ENCODE results near the gene CHST2.

- TF ChIP-seq CTCF (IDR thresholded peaks at IDR 0.05; ENCODE audit: low read length) (no peak), EZH2 (IDR thresholded peaks at IDR 0.05; ENCODE audit: borderline replicate concordance, low read length) (no peak)
Observed at GRCh38 chr3:143099210-143099609, 20.4 kb upstream of the CHST2 start.
